T47D (cell line): ENCODE data around the gene C9orf72.
"Not testable (repeated sequence)": the region's sequence is repeated elsewhere in the genome, so short reads cannot be mapped to it uniquely, and the experiment has no call there.

Source experiments
- DNase-seq, 2 experiments: peaks; one replicate each; pipeline versions ENCODE4 v3.0.0 to v3.0.0-alpha.2; 2011 to 2012; ENCODE audit warnings: low read depth in 1 of 2, low spot score in 1 of 2
- JUND ChIP-seq: IDR thresholded peaks from 2 replicates; pipeline ENCODE4 v1.6.1; 2012; ENCODE audit warnings: low read depth
- in situ Hi-C: cut with HindIII; loops from 2 replicates; pipeline ENCODE4 v1.10.0; 2016; ENCODE audit warnings: low sequenced_read_pairs, low pct_unique_long_range_greater_than_20kb

C9orf72 gene

DNA sequence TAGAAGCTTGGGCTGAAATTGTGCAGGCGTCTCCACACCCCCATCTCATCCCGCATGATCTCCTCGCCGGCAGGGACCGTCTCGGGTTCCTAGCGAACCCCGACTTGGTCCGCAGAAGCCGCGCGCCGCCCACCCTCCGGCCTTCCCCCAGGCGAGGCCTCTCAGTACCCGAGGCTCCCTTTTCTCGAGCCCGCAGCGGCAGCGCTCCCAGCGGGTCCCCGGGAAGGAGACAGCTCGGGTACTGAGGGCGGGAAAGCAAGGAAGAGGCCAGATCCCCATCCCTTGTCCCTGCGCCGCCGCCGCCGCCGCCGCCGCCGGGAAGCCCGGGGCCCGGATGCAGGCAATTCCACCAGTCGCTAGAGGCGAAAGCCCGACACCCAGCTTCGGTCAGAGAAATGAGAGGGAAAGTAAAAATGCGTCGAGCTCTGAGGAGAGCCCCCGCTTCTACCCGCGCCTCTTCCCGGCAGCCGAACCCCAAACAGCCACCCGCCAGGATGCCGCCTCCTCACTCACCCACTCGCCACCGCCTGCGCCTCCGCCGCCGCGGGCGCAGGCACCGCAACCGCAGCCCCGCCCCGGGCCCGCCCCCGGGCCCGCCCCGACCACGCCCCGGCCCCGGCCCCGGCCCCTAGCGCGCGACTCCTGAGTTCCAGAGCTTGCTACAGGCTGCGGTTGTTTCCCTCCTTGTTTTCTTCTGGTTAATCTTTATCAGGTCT, at the start of gene C9orf72:
Gene C9orf72 (minus strand): TSS at position 564 of the 716 bp plus-strand sequence. CDS start 6,361 bp downstream, outside the sequence.
- in situ Hi-C loops = no loop called here
- TF ChIP-seq JUND = no peak
- DNase-seq = peak in 1 of 2 experiments; percentile 65

DNA sequence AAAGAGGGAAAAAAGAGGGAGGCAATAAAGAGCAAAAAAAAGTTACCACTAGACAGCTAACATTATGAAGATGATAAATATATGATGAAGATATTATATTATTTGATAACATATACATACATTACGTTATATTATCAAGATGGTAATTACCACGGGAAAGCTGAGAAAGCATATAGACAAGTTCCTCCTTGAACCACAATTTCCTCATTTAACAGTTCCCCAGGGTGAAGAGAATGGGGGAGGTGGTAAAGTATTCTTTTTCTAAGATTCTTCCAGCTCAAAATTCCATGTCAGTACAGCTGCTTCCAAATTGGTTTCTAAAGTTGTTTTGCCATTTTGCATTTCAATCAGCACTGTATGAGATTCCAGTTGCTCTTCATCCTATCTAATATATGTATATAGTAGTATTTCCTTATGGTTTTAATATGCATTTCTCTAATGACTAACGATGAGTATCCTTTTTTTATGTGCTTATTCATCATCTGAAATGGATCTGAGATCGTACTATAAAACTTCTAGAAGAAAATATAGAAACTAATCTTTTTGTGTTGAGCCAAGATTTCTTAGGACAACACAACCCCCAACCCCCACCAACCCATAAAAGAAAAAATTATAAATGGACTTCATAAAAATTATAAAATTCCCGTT, 49.5 kb upstream of the C9orf72 start:
- in situ Hi-C loops = no loop called here
- TF ChIP-seq JUND = no peak
- DNase-seq = no peak

DNA sequence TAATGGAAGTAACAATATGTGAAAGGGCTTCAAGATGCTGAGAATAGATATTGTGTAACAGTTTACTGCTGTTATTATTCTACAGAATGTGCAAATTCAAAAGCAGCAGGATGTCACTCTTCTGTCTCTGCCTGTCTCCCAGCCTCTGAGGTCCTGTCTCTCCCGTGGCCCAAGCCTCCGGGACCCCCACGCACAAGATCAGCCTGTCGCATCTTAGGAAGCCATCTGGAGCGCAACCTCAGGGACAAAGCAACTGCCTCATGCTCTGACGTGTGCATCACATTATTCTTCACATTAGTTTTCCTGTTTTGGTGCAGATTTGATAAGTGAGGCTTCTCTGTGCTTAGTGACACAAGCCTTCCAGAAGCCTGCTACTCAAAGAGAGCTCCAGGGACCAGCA, 46.5 kb upstream of the C9orf72 start:
- no peak for DNase-seq
- in situ Hi-C loops = no loop called here
- TF ChIP-seq JUND = no peak

- no peak for DNase-seq
- in situ Hi-C loops = no loop called here
- no peak for TF ChIP-seq JUND
These were observed 44.8 kb upstream of the C9orf72 start for GRCh38 chr9:27618066-27618465.

DNA sequence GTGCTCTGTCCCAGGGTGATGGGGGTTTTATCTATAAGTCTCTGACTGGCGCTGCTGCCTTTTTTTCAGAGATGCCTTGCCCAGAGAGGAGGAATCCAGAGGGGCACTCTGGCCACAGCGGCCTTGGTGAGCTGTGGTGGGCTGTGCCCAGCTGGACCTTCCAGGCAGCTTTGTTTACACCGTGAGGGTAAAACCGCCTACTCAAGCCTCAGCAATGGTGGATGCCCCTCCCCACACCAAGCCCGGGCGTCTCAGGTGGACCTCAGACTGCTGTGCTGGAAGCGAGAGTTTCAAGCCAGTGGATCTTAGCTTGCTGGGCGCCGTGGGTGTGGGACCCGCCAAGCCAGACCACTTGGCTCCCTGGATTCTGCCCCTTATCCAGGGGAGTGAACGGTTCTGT, 41.3 kb upstream of the C9orf72 start:
- no peak for DNase-seq
- in situ Hi-C loops = no loop called here
- TF ChIP-seq JUND = no peak

DNA sequence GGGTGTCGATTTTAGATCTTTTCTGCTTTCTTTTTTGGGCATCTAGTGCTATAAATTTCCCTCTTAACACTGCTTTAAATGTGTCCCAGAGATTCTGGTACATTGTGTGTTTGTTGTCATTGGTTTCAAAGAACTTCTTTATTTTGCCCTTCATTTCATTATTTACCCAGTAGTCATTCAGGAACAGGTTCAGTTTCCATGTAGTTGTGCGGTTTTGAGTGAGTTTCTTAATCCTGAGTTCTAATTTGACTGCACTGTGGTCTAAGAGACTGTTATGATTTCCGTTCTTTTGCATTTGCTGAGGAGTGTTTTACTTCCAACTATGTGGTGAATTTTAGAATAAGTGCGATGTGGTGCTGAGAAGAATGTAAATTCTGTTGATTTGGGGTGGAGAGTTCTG, 38.8 kb upstream of the C9orf72 start:
- DNase-seq, in situ Hi-C loops: not testable (repeated sequence)

DNA sequence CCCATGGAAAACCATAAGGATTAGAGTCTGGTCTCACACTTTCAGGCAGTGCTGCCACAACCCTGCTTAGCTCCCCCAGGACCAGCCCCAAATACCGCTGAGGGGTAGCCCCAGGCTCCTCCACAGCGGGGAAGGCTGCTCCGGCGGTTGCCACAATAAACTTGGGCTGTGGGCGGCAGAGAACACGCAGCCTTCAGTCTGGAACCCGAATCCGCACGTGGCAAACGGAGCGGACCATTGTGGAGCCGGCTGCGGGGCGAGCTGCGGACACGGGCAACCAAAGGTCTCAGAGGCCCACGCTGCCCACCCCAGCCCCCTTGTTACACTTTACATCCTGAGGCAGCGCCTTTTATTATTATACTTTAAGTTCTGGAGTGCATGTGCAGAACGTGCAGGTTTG, 37.3 kb upstream of the C9orf72 start:
- no peak for TF ChIP-seq JUND
- in situ Hi-C loops = no loop called here
- DNase-seq = no peak

GRCh38 chr9:27602954-27603353, 29.7 kb upstream of the C9orf72 start:
- TF ChIP-seq JUND = no peak
- no peak for DNase-seq
- in situ Hi-C loops = no loop called here

DNA sequence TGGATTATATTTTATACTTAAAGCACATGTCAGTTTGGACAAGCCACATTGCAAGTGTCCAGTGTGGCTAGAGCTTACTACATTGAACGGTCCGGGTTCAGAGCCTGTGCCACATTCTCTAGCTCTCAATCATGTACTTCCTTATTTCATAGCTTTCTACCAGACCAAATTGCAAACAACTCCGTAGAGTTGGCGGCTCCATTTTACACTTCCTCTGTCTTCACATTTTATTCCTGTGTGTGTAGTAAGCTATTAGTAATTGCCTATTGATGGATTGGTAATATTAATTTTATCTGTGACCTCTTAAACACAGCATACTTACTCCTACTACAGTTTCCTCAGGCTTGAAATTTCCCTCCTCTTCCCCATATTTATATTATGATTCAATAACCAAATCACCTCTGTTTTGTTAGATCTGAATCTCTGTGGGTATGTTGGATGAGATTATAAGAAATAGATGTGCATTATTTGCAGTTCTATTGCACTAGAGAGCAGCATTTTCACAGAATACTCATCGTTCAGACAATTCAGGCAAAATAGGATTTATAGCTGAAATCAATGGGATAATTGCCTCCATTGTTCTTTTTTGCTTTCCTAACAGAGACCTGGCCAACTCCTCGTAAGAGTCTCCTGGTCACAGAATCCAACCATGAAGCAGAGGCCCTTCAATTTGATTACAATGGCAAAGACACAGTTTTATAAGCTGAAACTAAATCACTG, 29.0 kb upstream of the C9orf72 start:
- DNase-seq = no peak
- TF ChIP-seq JUND = no peak
- in situ Hi-C loops = no loop called here

GRCh38 chr9:27601396-27601795, 28.1 kb upstream of the C9orf72 start:
- TF ChIP-seq JUND = no peak
- in situ Hi-C loops = no loop called here
- DNase-seq = no peak

DNA sequence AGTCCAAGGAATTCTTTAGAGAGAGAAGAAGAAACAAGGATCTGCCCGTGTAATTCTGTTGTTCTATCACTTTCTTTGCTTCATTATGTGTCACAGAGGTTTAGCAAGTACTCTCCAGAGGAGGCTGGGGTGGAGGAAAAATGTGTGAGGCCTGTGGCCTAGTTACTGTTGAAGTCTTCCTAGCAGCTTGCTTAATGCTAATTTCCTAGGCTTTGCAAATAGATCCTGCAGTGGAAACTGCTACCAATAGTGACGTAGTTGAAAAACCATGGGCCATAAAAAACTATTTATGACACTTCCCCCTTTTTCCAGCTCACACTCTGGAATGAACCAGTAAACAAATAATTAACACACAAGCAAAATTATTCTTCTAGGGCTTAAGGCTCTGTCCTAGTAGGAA, 27.0 kb upstream of the C9orf72 start:
- no peak for DNase-seq
- no peak for TF ChIP-seq JUND
- in situ Hi-C loops = no loop called here

DNA sequence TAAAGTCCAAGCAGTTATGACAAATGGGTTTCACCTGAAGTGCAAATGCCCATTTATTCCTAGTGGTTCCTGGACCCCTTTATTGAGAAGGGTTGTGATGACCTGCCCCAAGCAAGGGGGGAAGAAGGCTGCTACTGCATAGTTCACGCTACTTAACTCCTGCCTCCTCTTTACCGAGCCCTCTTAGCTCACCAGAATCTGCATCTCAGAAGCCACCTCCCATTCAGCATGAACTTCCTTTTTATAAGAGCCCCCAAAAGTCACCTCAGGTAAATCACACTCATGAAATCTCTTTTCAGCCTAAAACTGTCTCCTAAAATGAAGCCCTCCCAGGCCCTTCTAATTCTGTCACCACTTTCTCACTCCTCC, 26.6 kb upstream of the C9orf72 start:
- in situ Hi-C loops = no loop called here
- no peak for DNase-seq
- no peak for TF ChIP-seq JUND
